GM18868 (cell line): ENCODE measurements around the gene SMIM11.
"Not testable (repeated sequence)": the region's sequence is repeated elsewhere in the genome, so short reads cannot be mapped to it uniquely, and the experiment has no call there.

Source experiments
- ATAC-seq: cut with Tn5 transposase; IDR thresholded peaks from one replicate; pipeline ENCODE4 v1.9.1; 2021; ENCODE audit warnings: mild to moderate bottlenecking, moderate library complexity; ENCODE audit not compliant: unreplicated experiment

The SMIM11 gene

GRCh38 chr21:34354836-34355235 lies 20.5 kb upstream of the SMIM11 start:
- no peak for ATAC-seq

- no peak for ATAC-seq
These were observed 19.7 kb upstream of the SMIM11 start for GRCh38 chr21:34355570-34355969.

- ATAC-seq, result no peak
These were observed 17.4 kb upstream of the SMIM11 start for GRCh38 chr21:34357889-34358288.

- ATAC-seq, result no peak
These were observed 16.4 kb upstream of the SMIM11 start for GRCh38 chr21:34358866-34359265.

GRCh38 chr21:34360488-34361241 lies 14.6 kb upstream of the SMIM11 start:
- no peak for ATAC-seq

- no peak for ATAC-seq
These were observed 13.2 kb upstream of the SMIM11 start for GRCh38 chr21:34362136-34362444.

GRCh38 chr21:34362670-34363069 lies 12.6 kb upstream of the SMIM11 start:
- no peak for ATAC-seq

- no peak for ATAC-seq
These were observed 11.6 kb upstream of the SMIM11 start, which contains the start of gene KCNE2 for GRCh38 chr21:34363733-34364132. Gene KCNE2, plus strand, starts transcription at chr21:34364006. Its CDS starts 6,473 bp downstream, at chr21:34370479.

- no peak for ATAC-seq
These were observed 10.4 kb upstream of the SMIM11 start for GRCh38 chr21:34364921-34365320.

- no peak for ATAC-seq
These were observed 9.5 kb upstream of the SMIM11 start for GRCh38 chr21:34365809-34366208.

GRCh38 chr21:34367320-34367935 lies 7.9 kb upstream of the SMIM11 start:
- peak; percentile 65 for ATAC-seq

GRCh38 chr21:34369741-34370140 lies 5.6 kb upstream of the SMIM11 start:
- no peak for ATAC-seq

- no peak for ATAC-seq
These were observed 3.0 kb upstream of the SMIM11 start for GRCh38 chr21:34372321-34372720.

GRCh38 chr21:34374462-34374861 lies 845 bp upstream of the SMIM11 start:
- not testable (repeated sequence) for ATAC-seq

GRCh38 chr21:34375619-34375972 lies 289 bp downstream of the SMIM11 start:
- ATAC-seq, result peak; percentile 62

- not testable (repeated sequence) for ATAC-seq
These were observed 7.8 kb downstream of the SMIM11 start for GRCh38 chr21:34383138-34383537.

GRCh38 chr21:34383724-34384415 lies 8.6 kb downstream of the SMIM11 start:
- ATAC-seq, result peak; percentile 90

GRCh38 chr21:34400522-34400921 lies 25.2 kb downstream of the SMIM11 start:
- not testable (repeated sequence) for ATAC-seq

GRCh38 chr21:34404742-34405141 lies 29.4 kb downstream of the SMIM11 start:
- ATAC-seq, result not testable (repeated sequence)

- ATAC-seq, result not testable (repeated sequence)
These were observed 30.4 kb downstream of the SMIM11 start for GRCh38 chr21:34405686-34406085.

GRCh38 chr21:34406102-34406501 lies 30.8 kb downstream of the SMIM11 start:
- ATAC-seq, result not testable (repeated sequence)

- not testable (repeated sequence) for ATAC-seq
These were observed 31.4 kb downstream of the SMIM11 start for GRCh38 chr21:34406676-34407075.
